ENCODE results near the gene SUGP1. TPM values are rescaled to one million over a fixed set of nuclear protein-coding genes. Genes with fewer than 3 reads are reported as not detected.
"Not testable (repeated sequence)": the region's sequence is repeated elsewhere in the genome, so short reads cannot be mapped to it uniquely, and the experiment has no call there.

The SUGP1 gene
- total RNA-seq, 1 donor from 2014 or later = 40.1 TPM

DNA sequence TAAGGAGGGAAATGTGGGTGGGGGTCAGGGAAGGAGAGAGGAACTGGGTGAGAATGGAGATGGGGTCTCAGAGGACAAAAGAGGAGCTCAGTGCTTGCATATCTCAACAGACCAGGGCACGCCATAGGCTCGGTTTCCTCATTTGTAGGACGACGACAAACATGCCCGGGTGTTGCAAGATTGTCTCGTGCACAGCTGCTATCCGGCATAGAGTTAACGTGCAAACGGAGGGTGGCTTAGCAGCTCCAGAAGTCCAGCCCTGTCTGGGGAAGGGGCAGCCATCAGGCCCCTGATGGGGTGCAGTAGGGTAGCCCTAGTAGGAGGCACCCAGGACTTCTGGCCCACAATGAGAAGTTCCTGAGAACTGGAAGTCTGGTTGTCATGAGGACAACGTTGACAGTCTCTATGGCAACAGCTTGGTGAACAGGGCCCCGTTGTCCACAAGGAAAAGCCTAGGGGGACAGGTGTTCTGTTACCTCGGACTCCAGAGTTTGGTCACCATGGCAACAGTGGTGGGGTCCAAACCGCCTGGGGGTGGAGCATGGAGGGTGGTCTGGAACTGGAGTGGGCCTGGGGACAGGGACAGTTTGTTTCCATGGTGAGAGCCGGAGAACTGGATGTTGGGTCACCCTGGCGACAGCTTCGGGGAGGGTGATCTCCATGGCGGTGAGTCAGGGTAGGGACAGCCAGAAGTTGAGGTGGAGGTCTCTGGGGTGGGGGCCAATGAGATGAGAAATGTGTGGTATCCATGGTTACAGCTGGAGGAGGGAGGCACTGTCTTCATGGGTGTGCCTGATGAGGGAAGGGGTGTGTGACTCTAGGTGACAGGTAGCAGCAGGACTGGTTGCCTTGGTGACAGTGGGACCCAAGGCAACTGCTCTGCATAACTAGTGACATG, 64.0 kb downstream of the SUGP1 start:
- TF ChIP-seq, protein P1, sequence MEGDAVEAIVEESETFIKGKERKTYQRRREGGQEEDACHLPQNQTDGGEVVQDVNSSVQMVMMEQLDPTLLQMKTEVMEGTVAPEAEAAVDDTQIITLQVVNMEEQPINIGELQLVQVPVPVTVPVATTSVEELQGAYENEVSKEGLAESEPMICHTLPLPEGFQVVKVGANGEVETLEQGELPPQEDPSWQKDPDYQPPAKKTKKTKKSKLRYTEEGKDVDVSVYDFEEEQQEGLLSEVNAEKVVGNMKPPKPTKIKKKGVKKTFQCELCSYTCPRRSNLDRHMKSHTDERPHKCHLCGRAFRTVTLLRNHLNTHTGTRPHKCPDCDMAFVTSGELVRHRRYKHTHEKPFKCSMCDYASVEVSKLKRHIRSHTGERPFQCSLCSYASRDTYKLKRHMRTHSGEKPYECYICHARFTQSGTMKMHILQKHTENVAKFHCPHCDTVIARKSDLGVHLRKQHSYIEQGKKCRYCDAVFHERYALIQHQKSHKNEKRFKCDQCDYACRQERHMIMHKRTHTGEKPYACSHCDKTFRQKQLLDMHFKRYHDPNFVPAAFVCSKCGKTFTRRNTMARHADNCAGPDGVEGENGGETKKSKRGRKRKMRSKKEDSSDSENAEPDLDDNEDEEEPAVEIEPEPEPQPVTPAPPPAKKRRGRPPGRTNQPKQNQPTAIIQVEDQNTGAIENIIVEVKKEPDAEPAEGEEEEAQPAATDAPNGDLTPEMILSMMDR (IDR thresholded peaks at IDR 0.05) = no peak
- H3K4me1 ChIP-seq = no peaks in the 10 kb centered on the region
- no peak overlapping the region for H3K27ac ChIP-seq
- no peaks in the 10 kb centered on the region for H3K9me3 ChIP-seq
- no peaks in the 10 kb centered on the region for H3K36me3 ChIP-seq
- intact Hi-C loops (cut with DNase I) = no loop called here
- H3K27me3 ChIP-seq = peaks cover 53% of the 10 kb centered on the region
- ATAC-seq (no peak), DNase-seq (no peak)
- H3K4me3 ChIP-seq = no peak overlapping the region

DNA sequence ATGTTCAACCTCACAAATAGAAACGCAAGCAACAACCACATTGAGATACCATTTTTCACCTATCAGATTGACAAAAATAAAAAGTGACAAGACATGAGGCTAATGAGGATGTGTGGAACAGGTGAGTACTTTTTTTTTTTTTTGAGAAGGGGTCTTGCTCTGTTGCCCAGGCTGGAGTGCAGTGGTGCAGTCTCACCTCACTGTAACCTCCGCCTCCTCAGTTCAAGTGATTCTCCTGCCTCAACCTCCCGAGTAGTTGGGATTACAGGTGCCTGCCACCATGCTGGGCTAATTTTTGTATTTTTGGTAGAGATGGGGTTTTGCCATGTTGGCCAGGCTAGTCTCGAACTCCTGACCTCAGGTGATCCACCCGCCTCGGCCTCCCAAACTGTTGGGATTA, 66.9 kb downstream of the SUGP1 start:
- intact Hi-C loops (cut with DNase I); ATAC-seq; H3K4me1 ChIP-seq; H3K4me3 ChIP-seq; H3K27ac ChIP-seq; H3K36me3 ChIP-seq; DNase-seq; H3K9me3 ChIP-seq: not testable (repeated sequence)
- peaks cover 45% of the 10 kb centered on the region for H3K27me3 ChIP-seq

DNA sequence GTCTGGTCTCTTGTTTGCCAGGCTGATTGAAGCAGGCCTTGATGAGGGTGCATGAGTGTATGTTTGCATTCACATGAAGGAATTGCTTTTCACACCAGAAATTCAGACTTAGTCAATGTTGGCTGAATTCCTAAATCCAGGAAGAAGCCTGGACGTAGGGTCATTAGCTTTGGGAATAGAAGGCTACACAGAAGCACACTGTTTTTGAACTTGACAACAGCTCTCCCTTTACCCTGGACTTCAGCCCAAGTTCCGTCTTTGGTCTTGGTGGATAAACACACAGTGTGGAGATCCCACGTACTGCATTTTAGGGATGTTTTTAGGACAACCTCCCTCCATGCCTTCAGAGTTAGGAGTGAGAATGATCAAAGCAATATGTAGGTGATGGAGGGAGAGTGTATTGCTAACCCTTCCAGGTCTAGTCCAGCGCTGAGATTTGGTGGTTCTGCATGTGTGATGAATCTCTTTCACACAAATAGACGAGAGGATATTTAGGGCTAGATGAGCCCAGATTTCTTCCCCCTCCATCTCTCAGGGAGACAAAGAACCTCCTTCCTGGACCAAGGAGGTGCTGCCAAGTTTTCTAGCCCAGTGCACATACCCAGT, 70.0 kb downstream of the SUGP1 start:
- H3K9me3 ChIP-seq = no peaks in the 10 kb centered on the region

DNA sequence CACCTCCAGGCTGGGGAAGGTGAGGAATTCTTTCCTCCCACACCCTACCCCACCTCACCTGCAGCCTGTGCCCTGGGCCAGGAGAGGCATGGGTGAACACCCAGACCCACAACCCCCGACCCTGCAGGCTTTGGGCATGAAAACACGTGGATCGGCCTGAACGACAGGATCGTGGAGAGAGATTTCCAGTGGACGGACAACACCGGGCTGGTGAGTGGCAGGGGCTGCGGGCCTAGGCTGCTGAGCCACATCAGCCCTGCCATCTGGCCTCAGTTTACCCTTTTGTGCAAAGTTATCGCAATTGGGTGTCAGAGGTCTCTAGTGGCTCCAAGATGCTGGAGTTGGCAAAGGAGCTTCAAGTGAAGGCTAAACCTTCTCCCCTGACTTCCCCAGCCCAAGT, 79.8 kb downstream of the SUGP1 start:
- Histone ChIP-seq H3K36me3 (no peaks in the 10 kb centered on the region), H3K4me3 (no peak overlapping the region), H3K27me3 (peaks cover 13% of the 10 kb centered on the region), H3K9me3 (no peaks in the 10 kb centered on the region), H3K4me1 (no peaks in the 10 kb centered on the region), H3K27ac (no peak overlapping the region)
- intact Hi-C loops (cut with DNase I) = no loop called here
- TF ChIP-seq, protein P1 (IDR thresholded peaks at IDR 0.05) = no peak
- DNase-seq (no peak), ATAC-seq (no peak)

More for the DNA sequence above, 70.0 kb downstream of the SUGP1 start:
- DNase-seq = no peak
- no peak for ATAC-seq
- Histone ChIP-seq H3K27ac (no peak overlapping the region), H3K4me3 (no peak overlapping the region), H3K36me3 (no peaks in the 10 kb centered on the region), H3K27me3 (peaks cover 27% of the 10 kb centered on the region), H3K4me1 (no peaks in the 10 kb centered on the region)
- intact Hi-C loops (cut with DNase I) = no loop called here
- TF ChIP-seq, protein P1 (IDR thresholded peaks at IDR 0.05) = no peak

DNA sequence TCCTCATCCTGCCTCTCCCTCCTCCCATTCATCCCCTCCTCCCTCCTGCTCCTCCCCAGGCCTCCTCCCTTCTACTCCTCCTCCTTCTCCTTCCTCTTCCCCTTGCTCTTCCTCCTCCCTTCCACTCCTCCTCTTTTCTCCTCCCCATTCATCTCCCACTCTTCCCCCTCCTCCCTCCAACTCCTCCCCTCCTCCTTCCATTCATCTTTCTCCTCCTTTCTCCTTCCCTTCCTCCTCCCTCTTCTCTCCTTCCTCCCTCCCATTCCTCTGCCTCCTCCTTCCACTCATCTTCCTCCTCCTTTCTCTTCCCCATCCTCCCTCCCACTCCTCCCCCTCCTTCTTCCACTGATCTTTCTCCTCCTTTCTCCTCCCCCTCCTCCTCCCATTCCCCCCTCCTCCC, 80.6 kb downstream of the SUGP1 start:
- H3K4me1 ChIP-seq = no peaks in the 10 kb centered on the region
- intact Hi-C loops (cut with DNase I) = no loop called here
- ATAC-seq (no peak), DNase-seq (no peak)
- TF ChIP-seq, protein P1 (IDR thresholded peaks at IDR 0.05) = no peak
- no peak overlapping the region for H3K4me3 ChIP-seq
- H3K27me3 ChIP-seq = peaks cover 13% of the 10 kb centered on the region
- H3K9me3 ChIP-seq = peaks cover 4% of the 10 kb centered on the region
- no peak overlapping the region for H3K27ac ChIP-seq
- H3K36me3 ChIP-seq = no peaks in the 10 kb centered on the region
